Germinal center (tissue), 1 donor: ENCODE measurements around the gene ZBTB26.

ENCODE experiments used
- DNase-seq: peaks from one replicate; pipeline ENCODE4 v3.0.0; 2012; ENCODE audit warnings: mixed read lengths, low spot score

Gene ZBTB26, protein sequence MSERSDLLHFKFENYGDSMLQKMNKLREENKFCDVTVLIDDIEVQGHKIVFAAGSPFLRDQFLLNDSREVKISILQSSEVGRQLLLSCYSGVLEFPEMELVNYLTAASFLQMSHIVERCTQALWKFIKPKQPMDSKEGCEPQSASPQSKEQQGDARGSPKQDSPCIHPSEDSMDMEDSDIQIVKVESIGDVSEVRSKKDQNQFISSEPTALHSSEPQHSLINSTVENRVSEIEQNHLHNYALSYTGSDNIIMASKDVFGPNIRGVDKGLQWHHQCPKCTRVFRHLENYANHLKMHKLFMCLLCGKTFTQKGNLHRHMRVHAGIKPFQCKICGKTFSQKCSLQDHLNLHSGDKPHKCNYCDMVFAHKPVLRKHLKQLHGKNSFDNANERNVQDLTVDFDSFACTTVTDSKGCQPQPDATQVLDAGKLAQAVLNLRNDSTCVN

DNA sequence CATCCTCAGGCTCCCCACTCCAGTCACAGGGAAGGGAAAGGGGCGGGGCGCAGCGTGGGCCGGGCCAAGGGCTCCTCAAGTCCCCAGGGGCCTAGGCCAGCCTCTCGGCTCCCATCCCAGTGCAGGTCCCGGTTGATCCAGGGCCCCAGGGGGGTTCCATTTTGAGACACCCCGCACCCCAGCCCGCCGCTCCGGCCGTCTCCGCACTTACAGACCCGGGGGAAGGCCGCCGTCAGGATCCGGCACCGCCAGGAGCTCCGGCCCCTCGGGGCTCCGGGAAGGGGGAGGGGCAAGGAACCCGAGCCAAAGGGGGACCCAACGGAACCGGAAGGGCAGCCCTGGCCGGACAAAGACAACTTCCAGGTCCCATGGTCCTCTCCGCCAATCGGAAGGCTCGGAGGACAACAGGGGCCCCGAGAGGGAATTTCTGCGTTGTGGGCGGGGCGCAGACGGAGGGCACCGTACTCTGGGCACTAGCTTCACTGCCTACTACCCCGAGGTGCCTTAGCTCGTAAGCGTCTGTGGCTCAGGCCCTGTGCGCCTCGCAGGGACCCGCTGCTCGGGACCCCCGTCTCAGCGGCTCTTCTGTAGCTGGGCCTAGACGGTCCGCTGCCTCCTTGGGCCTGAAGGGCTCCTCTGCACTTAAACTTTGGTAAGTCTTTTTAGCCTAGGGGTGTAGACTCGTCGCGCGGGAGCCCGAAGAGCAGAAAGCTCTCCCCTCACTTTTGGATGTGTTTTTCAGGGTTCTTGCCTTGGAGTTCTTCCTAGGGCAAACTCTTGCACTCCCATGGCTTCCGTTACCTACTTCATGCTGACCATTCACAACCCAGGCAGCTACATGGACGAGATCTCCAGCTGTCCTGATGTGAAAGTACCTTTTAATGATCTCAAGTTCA lies at the start of gene ZBTB26:
Gene ZBTB26 (minus strand): TSS at position 287 of the 896 bp plus-strand sequence. CDS start 11,578 bp downstream, outside the sequence.
- peak; percentile 96 for DNase-seq

DNA sequence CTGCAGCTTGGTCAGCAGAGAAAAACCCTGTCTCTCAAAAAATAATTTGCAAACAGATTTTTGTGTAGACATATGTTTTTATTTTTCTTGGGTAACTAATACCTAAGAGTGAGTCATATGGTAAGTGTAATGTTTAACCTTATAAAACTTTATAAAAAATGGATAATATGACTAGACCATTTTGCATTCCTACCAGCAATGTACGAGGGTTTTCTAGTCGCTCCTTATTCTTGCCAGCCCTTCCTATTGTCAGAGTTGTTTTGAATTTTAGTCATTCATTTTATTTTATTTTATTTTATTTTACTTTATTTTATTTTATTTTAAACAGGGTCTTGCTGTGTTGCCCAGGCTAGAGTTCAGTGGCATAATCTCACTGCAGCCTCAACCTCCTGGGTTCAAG lies 47.3 kb upstream of the ZBTB26 start:
- no peak for DNase-seq

DNA sequence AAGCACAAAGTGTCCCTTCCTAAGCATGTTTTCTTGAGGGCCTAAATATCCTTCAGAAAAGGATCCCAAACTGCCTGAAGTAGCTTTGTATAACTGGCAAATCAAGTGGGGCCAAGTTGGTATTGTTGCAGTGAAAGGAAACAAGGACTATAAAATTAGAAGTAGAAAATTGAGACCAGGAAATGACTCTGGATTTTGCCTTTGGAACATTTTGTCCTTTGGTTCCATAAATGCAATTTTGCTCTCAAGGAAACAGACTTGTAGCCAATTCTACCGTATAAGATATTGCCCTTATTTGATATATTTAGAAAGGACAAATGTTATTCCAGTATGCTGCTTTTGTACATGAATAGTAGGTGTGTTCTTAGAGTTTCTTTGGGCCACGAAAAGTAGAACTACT lies 43.9 kb upstream of the ZBTB26 start:
- no peak for DNase-seq

DNA sequence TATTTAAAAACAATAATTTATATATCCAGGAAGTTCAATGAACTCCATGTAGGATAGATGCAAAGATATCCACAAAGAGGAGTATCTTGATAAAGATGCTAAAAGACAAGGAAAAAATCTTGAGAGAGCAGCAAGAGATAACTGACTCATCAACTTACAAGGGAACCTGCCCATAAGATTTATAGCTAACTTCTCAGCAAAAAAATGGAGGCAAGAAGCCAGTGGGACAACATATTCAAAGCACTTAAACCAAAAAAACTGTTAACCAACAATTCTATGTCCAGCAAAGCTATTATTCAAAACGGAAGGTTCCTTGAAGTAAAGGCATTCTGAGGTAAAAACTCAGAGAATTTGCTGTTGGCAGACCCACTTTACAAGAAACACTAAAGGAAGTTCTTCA lies 29.8 kb upstream of the ZBTB26 start:
- DNase-seq: no peak

DNA sequence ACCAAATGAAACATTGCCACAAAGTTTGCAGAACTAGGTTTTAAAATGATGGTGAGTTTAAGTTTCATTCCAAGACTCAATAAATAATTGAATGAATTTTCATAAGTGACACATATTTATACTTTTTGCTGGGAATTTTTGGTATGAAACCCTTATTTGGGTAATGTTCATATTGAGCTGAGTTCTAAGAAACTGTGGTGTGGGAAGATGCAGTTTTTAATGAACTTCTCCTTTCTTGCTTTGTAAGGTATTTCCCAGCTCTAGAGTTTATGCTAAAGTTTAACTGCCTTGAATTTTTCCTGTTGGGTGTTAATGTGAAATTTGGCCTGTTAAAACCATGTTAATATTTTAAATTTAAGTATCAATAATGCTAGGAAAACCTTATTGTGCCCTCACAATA lies 24.6 kb upstream of the ZBTB26 start:
- DNase-seq: no peak

DNA sequence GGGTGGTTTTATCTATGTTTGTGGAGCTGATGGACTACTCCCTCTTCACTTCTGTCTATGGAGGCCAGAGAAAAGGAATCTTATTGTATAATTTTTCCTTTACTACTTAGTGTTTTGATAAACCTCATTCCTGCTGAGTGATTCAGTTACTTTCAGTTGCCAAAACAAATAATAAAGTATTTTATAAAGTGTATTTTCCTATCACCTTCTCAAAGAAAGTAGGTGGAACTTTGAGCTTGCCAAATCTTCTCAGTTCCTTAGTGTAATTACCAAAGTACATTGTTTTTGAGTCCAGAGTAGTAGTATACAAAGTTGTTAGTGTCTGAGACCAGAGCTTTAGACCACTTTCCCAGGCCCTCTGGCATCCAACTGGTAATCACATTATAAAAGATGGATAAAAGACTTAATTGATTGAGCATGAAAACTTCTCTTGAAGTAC lies 23.0 kb upstream of the ZBTB26 start:
- DNase-seq: no peak

DNA sequence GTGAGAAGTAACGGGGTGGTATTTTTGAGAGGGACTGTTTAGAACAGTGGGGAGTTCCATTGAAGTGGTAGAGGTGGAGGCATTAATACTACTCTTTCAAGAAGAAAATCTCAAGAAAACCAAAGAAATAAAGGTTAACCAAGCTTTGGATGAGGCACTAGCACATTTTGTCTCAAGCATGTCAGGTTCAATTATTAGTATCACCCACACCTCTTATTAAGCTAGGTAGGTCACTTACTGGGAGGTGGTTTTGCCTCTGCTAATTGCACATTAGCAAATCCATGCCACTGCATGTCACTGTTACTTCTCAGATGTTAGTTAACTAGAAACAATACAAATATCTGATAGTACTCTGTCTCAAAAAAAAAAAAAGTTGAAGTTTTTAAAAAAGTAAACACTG lies 19.7 kb upstream of the ZBTB26 start:
- no peak for DNase-seq

DNA sequence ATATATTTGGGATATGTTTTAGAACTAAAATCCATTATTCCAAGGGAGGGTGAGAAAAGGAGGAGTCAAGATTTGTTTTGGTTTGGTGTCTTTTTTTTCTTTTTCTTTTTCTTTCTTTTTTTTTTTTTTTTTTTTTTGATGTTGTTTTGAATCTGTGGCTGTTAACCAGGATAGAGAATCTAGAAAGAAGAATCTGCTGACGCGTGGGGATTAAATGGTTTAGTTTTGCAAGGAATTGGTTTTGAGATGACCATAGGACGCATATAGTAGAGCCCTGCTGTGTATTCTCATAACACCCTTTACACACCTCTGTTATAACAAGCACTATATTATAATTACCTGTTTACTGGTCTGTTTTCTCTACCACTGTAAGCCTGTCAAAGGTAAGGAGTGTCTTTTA lies 19.0 kb upstream of the ZBTB26 start:
- DNase-seq: no peak

DNA sequence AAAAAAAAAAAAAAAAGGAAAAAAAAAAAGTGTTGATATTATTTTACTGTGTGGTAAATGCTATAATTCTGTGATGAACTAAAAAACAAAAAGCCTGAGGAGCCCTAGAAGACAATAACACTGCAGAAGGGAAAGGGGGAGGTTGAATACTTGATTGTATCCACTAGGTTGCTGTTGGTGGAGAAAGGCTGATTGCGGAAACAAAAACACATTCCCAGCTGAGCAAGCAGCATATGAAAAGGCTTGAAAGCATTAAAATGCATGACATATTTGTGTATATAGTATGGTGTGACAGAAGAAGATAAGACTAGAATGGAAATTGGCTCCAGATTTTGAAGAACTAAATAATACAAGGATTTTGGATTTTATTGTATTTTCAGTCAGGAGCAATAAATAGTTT lies 18.4 kb upstream of the ZBTB26 start:
- no peak for DNase-seq

DNA sequence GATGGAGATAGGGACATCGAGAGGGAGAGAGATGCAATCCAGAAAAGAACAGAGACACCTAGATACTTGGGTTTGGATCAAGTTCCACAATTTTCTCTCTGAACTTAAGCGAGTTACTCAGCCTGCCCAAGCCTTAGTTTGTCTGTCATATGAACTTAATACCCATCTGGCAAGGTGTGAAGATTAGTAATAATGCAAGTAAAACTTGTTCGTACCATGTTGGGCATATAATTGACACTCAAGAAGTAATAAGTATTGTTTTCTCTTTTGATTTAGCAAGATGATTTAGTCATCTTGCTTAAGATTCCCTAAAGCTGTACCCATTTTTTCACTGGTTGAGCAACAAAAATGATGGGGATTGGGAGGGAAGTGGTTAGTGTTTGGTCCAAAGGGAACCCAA lies 17.0 kb upstream of the ZBTB26 start:
- no peak for DNase-seq

DNA sequence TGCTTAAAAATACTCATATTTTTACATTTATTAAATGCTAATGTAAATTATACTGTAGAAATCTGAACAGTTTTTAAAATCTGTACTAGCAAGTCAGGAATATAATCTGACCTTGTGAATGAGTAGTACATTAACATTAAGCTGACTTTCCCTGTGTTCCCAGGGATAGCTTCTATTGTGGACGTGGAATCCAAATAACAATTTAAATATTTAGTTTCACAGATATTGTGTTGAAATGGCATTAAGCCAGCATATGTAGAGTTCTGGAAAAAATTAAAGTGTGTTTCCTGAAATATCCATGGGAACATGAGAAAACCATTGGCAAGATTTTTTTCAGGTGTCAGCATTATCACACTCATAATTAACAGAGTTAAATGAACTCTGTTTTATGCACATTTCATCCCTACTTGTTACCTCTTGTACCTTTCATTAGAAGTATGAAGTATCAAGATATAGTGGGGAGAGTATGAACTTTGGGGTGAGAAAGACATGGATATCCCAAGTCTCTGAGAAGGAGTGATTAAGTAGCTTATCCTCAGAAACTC lies 15.2 kb upstream of the ZBTB26 start:
- DNase-seq: no peak

DNA sequence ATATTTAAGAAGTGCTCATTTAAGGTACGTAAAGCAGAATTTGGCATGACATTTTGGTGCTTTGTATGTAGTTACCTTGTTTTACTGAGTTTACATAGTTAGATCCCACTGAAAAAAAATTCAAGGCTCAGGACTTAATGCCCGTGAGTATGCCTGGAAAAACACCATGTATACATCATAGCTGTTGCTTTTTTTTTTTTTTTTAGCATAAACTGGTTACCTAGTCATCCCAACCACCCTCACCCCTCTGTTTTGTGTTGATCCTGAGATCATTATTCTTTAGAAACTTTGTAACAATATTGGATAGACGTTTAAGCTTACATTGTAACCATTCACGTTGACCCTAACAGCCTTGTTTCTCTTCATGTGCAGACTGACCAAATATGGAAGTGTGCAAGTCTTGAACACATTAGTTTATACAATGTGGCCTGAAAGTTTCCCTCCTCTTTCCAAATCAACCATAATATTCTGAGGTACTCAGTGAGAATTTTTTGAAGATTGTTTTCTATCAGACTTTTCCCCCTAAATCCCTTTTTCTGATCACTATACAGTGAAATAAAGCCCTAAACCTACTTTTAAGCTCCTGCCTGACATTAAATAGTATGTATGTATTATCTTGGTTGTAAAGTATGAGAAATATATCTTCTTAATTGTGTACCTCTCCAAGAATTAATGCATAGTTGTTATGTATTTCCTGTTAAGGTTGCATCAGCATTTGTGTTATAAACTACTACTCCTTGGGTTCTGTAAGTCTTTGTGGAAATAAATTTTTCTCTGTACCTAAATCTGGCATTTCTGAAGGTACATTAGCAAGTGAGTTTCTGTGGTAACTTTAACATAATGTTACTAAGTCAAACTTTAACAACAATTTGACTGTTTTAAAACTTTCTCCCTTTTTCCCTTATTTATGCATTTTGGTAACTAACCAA lies 13.9 kb upstream of the ZBTB26 start:
- no peak for DNase-seq

DNA sequence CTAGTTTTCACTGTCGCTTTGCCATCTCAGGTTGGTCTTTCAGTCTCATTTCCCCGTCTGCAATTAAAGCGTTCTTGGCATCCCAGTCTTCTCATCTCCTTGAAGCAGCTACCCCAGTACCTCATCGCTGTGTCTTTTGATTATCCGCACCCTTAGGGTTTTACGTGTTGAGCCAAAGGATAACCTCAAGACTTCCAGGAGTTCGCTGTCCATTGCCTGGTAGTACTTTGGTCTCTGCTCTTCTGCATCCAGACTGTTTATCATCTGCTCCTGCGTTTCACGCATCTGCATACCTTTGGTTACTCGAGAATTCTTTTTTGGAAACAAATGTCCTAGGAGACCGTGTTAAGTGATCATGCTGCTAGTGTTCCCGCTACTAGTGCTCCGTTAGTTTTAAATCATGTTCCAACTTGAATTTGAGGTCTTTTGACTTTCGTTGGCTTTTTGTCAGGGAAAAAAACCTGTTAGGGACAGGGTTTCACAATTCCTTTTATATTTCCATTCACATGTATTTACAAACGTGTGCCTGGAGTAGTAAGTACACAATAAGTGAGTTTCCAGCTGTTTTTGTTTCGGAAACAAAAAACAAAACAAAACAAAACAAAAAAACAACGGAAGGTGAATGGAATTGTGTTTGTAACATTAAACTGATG lies 10.4 kb upstream of the ZBTB26 start:
- DNase-seq: no peak

DNA sequence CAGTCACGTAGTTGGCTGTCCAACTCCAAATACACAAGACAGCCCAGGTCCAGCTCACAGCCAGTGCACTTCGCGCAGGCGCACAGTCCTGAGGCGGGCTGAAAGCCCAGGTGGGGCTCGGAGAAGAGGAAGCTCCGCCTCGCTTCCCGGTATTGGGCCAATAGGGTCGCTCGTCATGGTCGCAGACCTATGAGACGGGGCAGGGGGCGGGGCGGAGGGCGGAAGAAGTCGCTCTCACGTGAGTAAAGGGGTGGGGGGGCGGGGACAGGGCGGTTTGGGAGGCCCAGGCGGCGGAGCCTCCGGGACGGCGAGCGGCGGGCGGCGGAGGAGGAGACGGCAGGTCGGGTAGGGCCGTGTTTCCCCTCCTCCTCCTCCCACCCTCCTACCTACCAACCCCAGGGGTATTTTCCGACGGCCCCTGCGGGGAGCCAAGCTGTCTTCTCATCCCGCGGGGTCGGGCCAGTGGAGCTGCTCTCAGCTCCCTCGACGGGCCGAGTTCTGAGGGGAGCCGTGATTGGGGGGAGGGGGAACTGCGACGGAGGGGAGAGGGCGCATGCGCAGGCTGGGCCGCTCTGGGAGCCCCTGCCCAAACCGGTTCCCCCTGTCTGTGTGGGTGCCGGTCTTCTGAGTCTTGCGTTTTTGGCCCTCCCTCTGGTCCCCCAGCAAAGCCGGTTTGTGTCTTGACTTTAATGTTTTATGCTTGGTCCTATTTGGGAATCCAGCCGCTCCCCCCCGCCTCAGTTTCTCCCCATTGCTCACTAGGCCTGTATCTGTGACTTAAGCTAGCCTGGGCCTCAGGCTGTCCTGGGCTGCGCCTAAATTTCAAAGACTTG lies 9.7 kb upstream of the ZBTB26 start, which contains the start of gene RABGAP1:
Gene RABGAP1 (plus strand): TSS at position 272 of the 833 bp plus-strand sequence. CDS start 16,040 bp downstream, outside the sequence.
- DNase-seq: peak; percentile 100

DNA sequence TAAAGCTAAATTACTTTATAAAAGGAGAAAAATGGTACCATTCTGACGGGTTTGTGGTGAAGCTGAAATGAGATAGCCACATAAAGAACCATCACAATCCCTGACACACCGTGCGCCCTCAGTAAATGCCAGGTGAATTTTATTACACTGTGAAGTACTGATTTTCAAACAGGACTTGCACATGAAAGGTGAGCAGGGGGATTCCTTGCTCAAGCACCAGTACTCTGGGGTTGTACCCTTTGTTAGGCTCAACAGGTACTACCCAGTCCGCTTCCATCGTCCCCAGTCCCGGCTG lies 9.1 kb upstream of the ZBTB26 start:
- no peak for DNase-seq

DNA sequence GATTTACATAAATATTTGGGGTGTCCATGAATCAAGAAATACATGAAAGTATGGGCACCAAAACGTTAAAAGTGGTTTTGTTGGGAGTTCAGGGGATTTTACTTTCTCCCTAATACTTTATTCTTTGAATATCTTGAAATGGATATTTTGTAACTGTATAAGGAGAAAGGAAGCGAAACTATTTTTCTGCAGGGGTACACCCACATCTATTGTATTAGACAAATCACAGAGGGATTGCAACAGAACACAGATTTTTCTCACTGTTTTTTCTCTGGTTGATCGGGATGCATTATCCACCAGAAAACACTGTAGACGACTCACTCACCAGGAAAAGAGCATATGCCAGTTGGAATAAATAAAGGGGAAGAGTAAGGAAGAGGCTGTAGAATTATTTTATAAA lies 8.3 kb upstream of the ZBTB26 start:
- DNase-seq: no peak

DNA sequence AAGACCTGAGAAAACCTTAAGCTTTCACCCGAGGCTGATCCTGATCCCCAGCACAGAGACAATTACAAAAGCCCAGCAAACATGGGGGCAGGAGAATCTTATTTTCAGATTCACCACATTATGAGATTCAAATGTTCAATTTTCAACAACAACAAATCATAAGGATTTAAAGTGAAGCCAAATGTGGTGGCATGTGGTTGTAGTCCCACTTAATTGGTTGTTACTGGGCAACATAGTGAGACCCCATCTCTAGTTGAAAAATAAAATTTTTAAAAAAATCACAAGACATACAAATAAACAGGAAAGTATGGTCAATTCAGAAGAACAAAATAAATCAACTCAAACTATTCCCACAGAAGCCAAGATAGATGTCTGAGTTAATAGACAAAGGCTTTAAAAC lies 5.6 kb upstream of the ZBTB26 start:
- no peak for DNase-seq

DNA sequence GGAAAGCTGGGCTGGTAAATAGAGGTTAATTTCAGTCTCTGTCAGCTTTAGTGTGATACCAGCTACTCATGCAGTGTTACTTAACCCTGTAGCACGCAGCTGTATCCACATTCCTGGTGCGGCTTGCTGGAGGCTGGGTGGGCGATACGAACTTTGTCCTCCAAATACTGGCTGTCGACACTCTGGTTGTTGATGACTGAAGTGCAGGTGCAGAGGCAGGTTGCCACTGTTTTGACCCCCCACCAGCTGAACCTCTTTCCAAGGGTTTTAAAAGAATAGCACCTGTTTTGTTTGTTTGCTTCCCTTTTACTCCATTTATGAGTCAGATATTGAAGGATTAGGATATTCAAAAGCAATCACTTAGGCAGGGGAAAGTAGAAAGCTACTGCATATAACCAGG lies 5.2 kb upstream of the ZBTB26 start:
- no peak for DNase-seq

DNA sequence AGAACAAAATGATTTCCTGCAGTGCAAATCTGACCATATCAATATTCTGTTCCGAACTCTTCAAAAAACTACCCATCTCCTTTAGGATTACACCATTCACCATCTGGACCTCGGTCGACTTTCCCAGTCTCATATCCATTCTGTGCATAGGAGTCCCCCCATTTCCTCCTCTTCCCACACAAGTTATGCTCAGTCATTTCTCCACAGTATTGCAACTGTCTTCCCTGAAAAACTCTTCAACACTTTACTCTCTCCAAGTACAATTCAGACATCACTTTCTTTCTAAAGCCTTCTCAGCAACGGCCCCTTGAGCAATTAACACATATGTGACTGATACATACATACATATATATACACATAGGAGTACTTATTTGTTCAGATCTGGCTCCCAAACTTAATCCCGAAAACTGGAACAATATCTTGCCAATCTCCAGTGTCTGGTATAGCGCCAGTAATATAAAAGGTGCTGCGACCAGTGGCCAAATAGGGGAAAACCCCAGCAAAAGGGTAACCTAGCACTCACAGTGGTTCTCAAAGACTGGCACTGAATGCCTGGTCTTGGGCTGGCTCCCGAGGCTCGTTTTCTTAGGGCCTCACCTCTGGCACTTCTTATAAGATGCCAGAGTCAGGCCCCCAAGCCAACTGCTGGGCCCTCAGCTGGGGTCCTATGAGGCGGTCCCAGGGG lies 629 bp downstream of the ZBTB26 start:
- no peak for DNase-seq
